ENCODE results near the gene IGF1R.

- TF ChIP-seq CTCF (IDR thresholded peaks at IDR 0.05) (no peak), POLR2A (IDR thresholded peaks at IDR 0.05) (no peak)
Measured at GRCh38 chr15:98803228-98804056, 155.1 kb downstream of the IGF1R start.
